WTC11 (cell line): ENCODE measurements around the gene OPCML.

ENCODE experiments used
- CTCF ChIP-seq: fragments of 200-600 bp; IDR thresholded peaks from 2 replicates; pipeline ENCODE4 v1.8.0; 2022; ENCODE audit warnings: antibody characterized with exemption
- JUN ChIP-seq: sonication (generic); formaldehyde crosslinking; IDR thresholded peaks from 2 replicates; pipeline ENCODE4 v1.8.0; 2023; ENCODE audit warnings: mild to moderate bottlenecking, missing genetic modification reagents
- TF ChIP-seq, protein P1 (sequence below): sonication (generic); formaldehyde crosslinking; IDR thresholded peaks from 2 replicates; pipeline ENCODE4 v1.8.0; 2023; ENCODE audit warnings: mild to moderate bottlenecking, missing genetic modification reagents
- TF ChIP-seq, protein P2 (sequence below): sonication (generic); formaldehyde crosslinking; IDR thresholded peaks from 2 replicates; pipeline ENCODE4 v1.8.0; 2022; ENCODE audit warnings: missing genetic modification reagents

DNA sequence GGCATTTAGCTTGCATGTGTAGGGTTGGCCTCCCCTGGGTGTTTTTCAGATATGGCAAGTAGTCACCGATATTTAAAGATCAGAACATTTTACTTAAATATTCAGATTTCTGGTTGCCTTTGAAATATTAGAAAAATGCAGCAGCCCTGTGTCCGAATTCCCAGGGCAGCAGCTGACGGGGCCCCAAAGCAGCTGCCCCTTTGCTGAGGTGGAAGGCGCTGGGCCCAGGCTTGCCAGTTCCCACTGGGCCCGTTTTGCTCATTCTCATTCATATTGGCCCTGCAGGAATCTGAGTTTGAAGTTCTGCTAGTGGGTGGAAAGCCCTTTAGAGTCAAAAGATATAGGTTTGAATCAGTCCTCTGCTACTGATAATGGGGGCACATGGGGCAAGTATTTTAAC, 692.1 kb downstream of the OPCML start:
- TF ChIP-seq CTCF (no peak), JUN (CRISPR knock-in tag) (no peak)
- TF ChIP-seq, protein P1, sequence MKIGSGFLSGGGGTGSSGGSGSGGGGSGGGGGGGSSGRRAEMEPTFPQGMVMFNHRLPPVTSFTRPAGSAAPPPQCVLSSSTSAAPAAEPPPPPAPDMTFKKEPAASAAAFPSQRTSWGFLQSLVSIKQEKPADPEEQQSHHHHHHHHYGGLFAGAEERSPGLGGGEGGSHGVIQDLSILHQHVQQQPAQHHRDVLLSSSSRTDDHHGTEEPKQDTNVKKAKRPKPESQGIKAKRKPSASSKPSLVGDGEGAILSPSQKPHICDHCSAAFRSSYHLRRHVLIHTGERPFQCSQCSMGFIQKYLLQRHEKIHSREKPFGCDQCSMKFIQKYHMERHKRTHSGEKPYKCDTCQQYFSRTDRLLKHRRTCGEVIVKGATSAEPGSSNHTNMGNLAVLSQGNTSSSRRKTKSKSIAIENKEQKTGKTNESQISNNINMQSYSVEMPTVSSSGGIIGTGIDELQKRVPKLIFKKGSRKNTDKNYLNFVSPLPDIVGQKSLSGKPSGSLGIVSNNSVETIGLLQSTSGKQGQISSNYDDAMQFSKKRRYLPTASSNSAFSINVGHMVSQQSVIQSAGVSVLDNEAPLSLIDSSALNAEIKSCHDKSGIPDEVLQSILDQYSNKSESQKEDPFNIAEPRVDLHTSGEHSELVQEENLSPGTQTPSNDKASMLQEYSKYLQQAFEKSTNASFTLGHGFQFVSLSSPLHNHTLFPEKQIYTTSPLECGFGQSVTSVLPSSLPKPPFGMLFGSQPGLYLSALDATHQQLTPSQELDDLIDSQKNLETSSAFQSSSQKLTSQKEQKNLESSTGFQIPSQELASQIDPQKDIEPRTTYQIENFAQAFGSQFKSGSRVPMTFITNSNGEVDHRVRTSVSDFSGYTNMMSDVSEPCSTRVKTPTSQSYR (CRISPR knock-in tag): no peak
- TF ChIP-seq, protein P2, sequence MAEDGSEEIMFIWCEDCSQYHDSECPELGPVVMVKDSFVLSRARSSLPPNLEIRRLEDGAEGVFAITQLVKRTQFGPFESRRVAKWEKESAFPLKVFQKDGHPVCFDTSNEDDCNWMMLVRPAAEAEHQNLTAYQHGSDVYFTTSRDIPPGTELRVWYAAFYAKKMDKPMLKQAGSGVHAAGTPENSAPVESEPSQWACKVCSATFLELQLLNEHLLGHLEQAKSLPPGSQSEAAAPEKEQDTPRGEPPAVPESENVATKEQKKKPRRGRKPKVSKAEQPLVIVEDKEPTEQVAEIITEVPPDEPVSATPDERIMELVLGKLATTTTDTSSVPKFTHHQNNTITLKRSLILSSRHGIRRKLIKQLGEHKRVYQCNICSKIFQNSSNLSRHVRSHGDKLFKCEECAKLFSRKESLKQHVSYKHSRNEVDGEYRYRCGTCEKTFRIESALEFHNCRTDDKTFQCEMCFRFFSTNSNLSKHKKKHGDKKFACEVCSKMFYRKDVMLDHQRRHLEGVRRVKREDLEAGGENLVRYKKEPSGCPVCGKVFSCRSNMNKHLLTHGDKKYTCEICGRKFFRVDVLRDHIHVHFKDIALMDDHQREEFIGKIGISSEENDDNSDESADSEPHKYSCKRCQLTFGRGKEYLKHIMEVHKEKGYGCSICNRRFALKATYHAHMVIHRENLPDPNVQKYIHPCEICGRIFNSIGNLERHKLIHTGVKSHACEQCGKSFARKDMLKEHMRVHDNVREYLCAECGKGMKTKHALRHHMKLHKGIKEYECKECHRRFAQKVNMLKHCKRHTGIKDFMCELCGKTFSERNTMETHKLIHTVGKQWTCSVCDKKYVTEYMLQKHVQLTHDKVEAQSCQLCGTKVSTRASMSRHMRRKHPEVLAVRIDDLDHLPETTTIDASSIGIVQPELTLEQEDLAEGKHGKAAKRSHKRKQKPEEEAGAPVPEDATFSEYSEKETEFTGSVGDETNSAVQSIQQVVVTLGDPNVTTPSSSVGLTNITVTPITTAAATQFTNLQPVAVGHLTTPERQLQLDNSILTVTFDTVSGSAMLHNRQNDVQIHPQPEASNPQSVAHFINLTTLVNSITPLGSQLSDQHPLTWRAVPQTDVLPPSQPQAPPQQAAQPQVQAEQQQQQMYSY (CRISPR knock-in tag): no peak
